GM10266 (cell line): Measurements from ENCODE around the gene AFDN.

Experiments
- DNase-seq: peaks from one replicate; pipeline ENCODE4 v3.0.0; 2012; ENCODE audit errors: extremely low spot score
- TF ChIP-seq, protein P1 (sequence below): IDR thresholded peaks from 2 replicates; pipeline ENCODE4 v1.5.1; 2012; ENCODE audit warnings: mild to moderate bottlenecking, low read depth; ENCODE audit not compliant: control insufficient read depth, insufficient read depth; ENCODE audit errors: missing control alignments

The AFDN gene

DNA sequence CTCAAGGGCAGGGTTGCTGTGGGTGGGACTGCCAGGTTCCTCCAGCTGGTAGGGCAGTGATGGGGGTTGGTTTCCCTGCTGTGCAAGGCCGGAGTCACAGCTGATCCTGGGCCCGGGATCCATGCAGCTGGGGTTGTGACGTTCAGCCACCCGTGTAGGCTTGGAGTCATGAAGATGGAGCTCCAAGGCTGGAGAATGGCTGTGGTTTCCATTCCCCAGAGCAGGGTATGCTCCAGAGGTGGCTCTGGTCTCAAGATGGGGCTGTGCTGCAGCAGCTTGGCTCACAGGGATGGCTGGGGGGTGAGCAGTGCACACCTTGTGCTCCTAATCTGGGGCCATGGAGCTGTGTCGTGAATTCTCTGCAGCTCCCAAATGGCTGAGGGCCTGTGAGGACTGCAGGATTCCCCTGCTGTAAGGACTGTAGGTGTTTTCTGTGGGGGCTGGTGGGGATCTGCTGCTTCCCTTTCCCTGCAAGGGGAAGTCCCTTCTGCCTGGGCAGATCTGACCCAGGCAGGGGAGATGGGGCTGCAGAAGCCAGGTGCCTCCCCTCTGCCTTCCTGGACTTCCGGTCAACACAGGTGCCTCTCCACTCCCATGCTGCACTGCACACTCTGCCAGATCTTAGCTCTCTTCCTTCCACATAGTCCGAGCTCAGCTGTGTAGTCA lies 186.7 kb downstream of the AFDN start:
- DNase-seq, result no peak
- TF ChIP-seq, protein P1, sequence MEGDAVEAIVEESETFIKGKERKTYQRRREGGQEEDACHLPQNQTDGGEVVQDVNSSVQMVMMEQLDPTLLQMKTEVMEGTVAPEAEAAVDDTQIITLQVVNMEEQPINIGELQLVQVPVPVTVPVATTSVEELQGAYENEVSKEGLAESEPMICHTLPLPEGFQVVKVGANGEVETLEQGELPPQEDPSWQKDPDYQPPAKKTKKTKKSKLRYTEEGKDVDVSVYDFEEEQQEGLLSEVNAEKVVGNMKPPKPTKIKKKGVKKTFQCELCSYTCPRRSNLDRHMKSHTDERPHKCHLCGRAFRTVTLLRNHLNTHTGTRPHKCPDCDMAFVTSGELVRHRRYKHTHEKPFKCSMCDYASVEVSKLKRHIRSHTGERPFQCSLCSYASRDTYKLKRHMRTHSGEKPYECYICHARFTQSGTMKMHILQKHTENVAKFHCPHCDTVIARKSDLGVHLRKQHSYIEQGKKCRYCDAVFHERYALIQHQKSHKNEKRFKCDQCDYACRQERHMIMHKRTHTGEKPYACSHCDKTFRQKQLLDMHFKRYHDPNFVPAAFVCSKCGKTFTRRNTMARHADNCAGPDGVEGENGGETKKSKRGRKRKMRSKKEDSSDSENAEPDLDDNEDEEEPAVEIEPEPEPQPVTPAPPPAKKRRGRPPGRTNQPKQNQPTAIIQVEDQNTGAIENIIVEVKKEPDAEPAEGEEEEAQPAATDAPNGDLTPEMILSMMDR, result no peak

DNA sequence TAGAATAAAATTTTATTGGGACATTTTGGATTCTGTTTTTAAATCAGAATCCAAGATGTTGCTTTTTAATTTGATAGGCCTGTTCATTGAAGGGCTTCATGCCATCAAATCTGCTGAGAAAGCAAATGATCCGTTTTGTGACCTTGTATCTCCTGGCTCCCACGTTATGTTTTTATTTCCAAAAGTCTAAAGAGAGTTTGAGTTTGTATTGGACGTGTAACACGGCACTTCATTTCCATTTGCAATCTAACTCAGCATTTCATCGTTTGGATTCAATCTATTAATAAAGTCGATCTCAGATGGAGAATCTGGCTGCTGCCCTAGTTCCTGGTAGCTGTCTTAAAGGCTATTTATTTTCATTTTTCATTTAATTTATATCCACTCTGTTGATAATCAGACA lies 187.7 kb downstream of the AFDN start:
- no peak for DNase-seq
- TF ChIP-seq, protein P1, result no peak

DNA sequence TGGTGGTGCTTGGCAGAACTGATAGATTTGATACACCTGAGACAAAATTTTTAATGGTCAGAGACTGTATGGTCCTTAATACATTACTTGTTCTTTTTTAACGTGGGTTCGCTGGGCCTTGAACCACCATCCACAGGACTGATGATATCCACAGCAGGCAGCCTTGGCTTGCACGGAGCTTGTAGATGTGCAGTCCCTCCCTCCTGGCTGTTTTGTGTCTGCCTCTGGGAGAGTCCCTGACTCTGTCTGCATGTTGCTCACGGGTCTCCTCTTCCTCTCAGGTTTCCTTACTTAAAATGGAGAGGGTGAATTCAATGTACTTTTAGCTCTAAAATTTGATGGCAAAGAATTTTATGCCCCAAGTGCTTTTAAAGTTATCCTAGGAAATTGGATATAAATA lies 188.3 kb downstream of the AFDN start:
- DNase-seq, result no peak
- TF ChIP-seq, protein P1, result no peak

DNA sequence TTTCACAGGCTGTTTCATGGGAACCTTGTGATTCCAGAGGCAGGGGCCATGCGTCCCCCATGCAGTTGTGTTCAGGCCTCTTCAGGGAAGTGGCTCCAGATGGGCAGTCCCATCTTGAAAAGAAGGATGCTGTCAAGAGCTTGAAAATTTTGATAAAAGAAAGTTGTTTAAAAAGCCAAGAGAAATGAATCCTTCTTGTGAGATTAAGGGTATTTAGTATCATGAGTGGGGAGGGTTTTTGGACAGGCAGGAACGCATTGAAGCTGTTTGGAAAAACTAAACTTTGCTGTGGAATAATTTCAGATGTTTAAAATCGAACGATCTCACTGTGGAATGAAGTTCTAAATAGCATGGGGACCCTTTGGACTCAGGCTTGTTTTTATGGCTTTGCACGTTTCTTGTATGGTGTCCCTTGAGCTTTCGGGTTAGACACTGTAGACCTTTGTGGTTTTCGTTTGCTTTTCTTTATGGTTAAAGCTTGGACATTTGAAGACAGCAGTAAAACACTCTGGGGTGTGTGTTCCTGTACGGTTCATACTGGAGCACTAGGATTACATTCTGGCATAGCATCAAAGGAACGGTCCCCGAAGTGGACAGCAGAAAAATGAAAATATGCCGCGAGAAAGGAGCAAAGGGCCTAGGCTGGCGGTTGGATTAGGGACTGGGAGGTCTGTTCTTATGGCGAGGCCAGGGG lies 188.9 kb downstream of the AFDN start:
- no peak for DNase-seq
- TF ChIP-seq, protein P1, result no peak

DNA sequence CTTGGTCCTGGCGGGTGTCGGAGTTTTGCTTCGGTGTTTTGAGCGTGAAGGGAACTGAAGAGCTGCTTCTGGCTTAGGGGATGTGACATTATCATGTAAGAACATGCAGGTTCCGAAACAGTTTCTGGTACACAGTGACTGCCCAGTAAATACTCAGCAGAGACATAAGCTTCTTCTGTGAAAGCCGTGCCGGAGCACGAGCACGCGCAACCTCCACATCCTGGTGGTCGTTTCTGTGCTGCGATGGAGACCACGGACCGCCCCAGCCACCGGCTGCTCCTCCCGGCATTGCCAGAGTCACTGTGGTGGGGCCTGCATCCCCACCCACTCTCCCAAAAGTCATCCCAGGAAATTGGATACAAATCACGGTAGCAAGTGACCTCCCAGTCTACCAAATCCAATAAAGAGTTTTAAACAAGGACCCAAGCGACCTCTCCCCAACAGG lies 189.5 kb downstream of the AFDN start:
- no peak for DNase-seq
- TF ChIP-seq, protein P1, result no peak

DNA sequence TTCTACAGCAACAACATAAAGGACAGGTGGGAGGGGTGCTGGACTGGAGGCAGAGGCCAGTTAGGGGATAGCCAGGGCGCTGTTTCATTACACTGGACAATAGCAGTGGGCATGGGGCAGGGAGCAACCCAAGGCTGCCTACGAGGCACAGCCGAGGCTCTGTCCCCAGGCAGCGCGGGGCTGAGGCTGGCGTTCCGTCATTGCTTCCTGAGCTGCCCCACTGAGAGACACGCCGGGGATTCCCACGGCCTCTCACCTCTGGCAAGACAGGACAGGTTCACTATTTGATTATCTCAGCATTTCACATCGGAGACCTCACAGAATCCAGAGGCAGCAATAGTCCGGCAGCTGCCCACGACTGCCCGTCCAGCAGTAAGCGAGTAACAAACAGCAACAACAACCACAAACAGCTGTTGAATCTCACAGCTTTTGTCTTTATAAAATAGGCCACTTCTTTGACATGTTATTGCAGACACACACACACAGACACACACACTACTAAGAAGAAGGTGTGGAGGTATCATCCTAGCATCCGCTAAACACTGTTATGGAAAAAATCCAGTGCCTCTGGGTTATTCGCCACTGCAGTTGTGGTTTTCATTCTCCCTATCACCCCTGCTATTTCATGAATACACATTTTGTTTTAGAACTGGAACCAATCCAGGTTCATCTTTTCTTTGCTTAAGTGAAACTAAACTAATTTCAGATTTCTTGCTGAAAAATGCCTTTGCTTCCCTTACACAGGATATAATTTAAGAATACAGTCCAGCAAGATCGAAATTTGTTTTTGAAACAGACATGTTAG lies 190.2 kb downstream of the AFDN start:
- DNase-seq, result no peak
- TF ChIP-seq, protein P1, result no peak

DNA sequence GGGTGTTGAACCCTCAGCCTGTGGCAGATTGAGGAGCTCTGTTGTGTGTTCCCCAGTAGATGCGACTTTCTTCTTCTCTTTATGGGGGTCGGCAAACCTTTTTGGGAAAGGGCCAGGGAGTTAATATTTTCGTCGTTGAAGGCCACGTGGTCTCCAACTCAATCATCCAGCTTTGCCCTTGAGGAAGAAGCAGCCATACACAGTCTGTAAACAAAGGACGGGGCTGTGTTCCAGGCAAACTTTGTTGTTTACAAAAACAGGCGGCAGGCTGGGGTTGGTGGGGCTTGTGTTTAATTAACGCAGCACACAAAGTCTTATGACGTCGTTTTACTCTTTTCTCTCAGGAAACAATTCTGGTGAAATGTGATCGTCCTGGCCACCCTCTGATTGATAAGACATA lies 190.9 kb downstream of the AFDN start:
- TF ChIP-seq, protein P1, result no peak
- no peak for DNase-seq
